ENCODE data around the gene GALNTL6.

DNA sequence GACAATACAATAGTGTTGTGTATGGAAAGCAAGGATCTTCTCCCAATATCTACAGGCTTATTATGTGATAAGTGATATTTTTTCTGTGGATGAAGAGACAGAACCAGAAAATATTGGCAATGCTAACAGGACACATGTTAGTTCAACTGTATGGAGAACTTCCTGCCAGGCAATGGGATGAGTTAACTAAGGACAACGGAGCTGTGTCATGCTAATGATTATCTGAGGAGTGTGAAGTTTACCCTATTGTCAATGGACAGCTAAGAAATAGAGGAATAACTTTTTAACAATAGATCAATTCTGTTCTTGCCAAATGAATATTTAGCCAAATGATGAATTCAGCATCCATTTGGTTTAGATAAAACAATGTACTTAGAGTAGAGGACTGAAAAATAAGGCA is 180.0 kb downstream of the GALNTL6 start:
- no peak for TF ChIP-seq SUZ12 (IDR thresholded peaks at IDR 0.05; ENCODE audit: extremely low read depth, insufficient read depth, insufficient read length)
- TF ChIP-seq ZNF274 (IDR thresholded peaks at IDR 0.05; ENCODE audit: low read depth, low read length) = no peak
- no peak for TF ChIP-seq YY1 (IDR thresholded peaks at IDR 0.05; ENCODE audit: insufficient read depth, insufficient read length)
